Measurements from ENCODE around the gene TMEM37.

TMEM37 gene

DNA sequence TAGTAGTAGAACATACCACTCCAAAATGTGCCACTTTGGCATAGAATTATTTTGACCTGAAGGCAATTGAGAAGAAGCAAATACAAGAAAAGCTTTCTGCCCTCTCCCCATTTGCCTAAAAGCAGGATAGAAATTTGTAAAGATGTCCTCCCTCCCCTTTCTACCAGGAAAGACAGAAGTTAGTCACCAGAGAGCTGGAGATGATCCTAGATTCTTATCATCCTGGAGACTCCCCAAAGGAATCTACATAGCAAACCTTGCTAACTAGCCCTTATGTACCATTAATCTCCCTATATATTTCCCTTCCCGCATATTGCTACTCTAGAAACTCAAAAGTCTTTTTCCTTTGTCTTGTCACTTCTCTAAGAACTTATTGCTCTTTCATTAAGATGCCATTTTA is 12.6 kb upstream of the TMEM37 start:
- no peak for DNase-seq

- DNase-seq: no peak
Observed at GRCh38 chr2:119419803-119420508, 11.7 kb upstream of the TMEM37 start.

DNA sequence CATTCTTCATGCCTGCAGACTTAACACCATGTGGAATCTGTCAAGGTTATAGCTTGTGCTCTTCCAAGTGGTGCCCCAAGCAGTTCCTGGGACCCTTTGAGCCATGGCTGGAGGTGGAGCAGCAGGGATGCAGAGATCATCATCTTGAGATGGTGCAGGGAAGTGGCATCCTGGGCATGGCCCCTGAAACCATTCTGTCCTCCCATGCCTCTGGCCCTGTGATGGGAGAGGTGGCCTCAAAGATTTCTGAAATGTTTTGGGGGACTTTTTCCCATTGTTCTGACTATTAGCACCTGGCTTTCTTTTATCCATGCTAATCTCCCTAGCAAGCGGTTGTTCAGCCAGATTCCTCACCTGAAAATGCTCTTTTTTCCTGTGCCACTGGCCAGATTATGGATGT is 10.3 kb upstream of the TMEM37 start:
- DNase-seq: no peak

GRCh38 chr2:119421741-119422140 is 9.9 kb upstream of the TMEM37 start:
- DNase-seq: no peak

DNA sequence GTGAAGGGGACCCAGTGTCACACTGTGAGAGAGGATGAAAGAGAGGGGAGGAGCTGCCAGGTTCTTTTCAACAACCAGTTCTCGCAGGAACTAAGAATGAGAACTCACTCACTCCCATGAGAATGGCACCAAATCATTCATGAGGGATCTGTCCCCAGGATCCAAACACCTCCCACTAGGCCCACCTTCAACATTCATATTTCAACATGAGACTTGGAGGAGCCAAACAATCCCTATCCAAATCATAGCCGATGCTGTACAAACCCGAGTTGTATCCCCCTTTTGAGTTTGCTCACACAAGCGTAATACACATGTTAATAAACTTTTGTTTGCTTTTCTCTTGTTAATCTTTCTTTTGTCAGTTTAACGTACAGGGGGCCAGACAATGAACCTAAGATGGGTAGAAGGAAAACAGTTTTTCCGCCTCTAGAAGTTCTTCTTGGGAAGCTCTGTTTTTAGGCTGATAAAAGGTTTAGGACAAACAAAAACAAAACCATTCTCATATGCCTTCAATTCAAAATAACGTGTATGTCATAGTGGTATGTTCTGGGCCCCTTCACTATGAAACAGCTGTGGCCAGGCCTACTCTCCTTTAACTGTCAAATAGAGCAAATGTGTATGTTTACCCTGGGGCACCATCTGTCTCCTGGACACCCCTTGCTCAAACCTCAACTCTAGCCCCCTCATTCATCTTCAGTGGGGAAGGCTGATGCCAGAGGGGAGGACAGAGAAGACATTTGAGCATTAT is 9.1 kb upstream of the TMEM37 start:
- no peak for DNase-seq

- DNase-seq: no peak
Observed at GRCh38 chr2:119423108-119423444, 8.6 kb upstream of the TMEM37 start.

- DNase-seq: no peak
Observed at GRCh38 chr2:119423811-119424210, 7.8 kb upstream of the TMEM37 start.

- DNase-seq: no peak
Observed at GRCh38 chr2:119424284-119425118, 7.2 kb upstream of the TMEM37 start.

DNA sequence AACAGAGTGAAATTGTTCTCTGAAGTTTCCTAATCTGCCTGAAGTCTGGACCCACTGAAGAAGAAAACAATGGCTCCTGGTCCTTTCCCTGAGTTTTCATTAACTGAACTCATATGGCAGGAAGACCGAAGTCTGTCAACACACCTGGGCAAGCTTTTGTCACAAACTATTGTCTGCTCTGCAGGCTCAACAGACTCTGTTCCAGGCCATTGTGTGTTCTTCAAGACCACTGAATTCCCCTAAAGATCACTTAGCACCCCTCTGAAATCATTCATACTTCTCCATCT is 6.6 kb upstream of the TMEM37 start:
- DNase-seq: no peak

DNA sequence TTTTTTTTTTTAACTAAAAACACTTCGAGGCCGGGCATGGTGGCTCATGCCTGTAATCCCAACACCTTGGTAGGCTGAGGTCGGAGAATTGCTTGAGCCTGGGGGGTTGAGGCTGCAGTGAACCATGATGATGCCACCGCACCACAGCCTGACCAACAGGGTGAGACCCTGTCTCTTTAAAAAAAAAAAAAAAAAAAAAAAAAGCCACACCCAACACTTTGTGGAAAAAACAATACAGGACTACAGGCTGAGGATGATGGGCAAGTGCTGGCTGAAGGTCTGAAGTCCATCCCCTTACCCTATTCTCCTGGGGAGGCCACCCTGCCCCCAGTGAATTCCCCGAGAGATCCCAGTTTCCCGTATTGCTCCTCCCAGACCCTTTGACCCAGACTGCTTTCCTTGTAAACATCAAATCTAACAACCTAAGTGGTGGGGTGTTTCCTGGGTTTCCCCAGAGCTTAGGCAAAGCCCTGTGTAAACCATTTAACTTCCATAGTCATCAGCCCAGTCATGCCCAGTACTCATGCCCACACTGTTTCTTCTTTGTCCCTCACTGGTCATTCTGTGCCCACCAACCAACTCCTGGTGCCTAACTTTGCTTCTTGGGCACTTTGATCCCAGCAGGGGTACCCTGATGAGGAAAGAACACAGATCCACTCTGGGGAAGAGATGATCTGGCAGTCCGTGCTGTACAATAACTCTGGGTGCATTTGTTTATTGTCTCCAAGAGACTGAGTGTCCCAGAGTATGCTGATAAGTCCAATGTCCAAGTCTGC is 5.8 kb upstream of the TMEM37 start:
- no peak for DNase-seq

DNA sequence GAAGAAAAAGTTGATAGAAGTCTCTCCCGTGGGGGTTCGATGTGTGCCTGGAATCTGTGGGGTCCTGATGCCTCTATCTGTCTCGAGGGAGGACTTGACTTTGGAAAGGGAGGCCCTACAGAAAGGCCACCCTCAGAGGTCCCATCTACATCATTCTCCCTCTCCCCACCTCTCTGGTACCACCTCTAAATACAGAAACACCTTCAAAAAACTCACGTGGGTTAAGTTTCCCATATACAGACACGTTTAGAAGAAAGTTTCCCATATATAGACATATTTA is 5.3 kb upstream of the TMEM37 start:
- no peak for DNase-seq

DNA sequence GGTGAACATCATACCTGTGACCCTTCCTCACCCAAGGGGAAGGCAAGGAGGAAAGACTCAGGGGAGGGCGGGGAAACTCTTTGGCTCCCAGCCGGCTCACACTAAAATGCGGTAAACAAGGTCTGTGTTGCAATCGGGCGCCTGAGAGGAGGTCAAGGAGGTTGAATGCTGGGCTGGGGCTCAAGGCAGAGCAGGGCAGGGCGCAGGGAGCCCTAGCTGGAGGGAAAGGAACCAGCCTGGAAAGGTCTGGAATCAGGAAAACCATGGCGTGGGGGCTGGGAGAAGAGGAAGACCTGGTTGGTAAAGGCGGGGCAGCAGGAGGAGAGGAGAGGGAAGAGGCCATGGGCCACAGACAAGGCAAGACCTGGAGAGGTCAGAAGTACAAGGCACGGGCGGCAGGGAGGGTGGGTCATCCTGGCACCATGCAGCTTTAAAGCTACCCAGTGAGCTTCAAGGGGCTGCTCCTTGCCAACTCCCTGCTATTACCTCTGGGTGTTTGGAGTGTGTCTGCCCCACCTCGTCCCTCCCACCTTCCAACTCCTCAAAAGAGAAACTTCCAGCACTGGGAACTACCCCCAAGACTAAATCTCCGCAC is 4.8 kb upstream of the TMEM37 start:
- DNase-seq: no peak

DNA sequence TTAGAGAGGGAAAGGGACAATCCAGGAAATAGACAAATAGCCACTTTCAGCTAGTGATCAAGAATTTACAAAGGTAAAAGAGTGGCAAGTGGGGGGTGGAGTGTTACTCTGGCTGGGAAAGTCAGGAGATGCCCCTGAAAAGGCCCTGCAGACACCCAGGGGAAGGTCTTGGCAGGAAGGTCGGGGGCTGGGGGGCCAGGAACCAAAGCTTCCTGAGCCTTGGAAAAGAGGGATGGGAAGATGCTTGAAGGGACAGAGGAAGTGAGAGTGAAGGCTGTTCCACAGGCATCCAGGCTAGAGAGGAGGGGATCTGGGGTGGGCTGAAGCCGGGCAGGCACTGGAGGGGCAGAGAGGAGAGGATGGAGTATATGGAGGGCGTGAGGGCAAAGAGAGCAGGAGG is 3.9 kb upstream of the TMEM37 start:
- DNase-seq: no peak

DNA sequence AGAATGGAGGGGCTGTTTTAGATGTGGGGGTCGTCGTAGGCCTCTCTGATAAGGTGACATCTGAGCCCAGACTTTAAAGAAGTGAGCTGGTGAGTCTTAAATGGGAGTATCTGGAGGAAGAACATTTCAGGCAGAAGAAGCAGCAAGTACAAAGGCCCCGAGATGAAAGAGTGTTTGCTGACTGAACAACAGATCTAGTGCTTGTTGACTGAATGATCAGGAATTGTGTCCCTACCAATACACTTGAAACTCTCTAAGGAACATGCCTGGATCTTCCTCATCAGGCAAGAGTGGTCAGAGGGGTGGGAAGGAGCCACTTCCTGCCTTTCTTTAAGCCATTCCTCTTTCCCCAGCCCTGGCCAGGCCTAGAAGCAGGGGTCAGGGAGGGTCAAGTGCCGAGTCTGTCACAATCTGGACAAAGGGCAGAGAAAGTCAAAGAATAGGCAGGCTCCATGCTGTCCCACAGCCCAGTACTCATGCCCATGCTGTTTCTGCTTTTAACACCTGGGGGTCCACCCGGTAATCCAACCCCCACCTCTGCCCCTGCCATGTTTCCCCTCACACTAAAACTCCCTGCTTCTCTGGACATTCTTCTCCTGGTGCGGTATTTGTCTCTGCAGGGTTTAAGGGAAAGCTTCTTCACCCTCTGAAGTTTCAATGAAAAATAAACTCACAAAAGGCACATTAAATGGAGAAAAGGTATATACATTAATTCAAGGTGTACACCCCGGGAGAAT is 3.0 kb upstream of the TMEM37 start:
- no peak for DNase-seq

DNA sequence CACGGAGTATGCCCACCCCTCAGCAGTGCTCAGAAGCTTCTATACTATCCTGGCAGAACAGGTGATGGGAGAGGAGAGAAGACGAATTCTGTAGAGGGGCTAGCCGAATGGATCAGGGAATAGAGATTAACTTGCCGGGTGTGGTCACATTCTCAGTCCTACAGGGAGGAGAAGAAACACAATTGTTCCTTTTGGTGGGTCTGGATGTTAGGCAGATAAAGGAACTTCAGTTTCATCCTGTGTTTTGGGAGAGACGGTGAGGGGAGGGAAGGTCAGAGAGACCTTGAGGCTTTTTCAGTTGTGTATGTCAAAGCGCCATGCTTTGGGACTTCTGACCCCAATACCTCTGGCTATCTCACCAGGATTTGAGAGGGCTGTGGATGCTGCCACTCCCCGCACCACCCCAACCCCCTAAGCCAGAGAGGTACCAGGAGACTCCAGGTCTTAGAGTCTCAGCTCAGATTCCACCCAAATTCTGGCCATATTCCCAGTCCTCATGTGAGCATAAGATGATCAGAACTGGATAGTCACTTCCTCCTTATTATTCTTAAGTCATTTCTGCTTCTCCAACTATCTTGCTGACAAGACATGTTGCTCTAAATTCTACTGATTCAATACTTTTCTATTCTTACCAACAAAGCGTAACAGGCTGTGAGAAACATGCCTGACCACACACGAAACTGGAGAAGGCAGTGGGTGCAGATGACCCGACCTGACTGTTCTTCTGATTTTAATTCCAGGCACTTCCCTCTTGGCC is 2.3 kb upstream of the TMEM37 start:
- DNase-seq: no peak

GRCh38 chr2:119430023-119430498 is 1.6 kb upstream of the TMEM37 start:
- DNase-seq: no peak

GRCh38 chr2:119431976-119432850 is 559 bp downstream of the TMEM37 start:
- no peak for DNase-seq

- DNase-seq: no peak
Observed at GRCh38 chr2:119432851-119433522, 1.3 kb downstream of the TMEM37 start.

DNA sequence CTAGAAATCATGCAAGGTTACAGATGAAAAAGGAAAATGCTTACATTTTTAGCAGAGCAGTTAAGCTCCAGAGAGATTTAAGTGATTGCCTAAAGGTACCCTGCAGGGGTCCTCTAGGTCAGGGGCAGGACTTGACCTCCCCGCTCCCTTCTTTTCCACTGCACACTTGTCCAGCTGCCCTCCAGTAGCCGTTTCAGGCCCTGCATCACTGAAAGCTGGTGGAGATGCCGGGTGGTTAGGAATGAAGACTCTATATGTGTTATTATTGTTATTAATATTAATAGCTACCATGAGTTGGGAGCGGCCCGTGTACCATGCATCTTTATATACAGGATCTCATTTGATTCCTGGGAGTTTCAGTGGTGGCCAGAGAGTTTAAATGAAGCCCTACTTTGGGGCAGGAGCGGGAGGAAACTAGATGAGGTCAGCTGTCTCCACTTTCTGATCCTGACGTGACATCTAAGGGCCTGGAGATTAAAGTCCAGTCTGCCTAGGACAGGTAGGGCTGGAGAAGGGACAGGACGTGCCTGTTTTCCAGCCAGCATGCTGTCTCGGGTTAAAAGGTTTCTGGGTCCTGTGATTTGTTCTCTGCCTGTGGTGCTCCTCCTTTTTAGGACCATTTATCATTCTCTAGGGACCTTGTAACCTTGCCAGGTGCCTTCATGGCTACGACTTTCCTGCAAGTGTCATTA is 2.1 kb downstream of the TMEM37 start:
- no peak for DNase-seq

Measured in stimulated activated naive CD4-positive, alpha-beta T cell (primary cell).